HG02678 (cell line): ENCODE results near the gene FOXN1.

Source experiments
- ATAC-seq: cut with Tn5 transposase; IDR thresholded peaks from one replicate; pipeline ENCODE4 v1.9.1; 2021; ENCODE audit warnings: mild to moderate bottlenecking, moderate library complexity; ENCODE audit not compliant: unreplicated experiment

The FOXN1 gene

GRCh38 chr17:28476076-28476865, 29.9 kb upstream of the FOXN1 start:
- no peak for ATAC-seq

GRCh38 chr17:28477928-28478327, 28.2 kb upstream of the FOXN1 start:
- ATAC-seq: no peak

GRCh38 chr17:28478712-28479615, 27.2 kb upstream of the FOXN1 start:
- ATAC-seq: no peak

- ATAC-seq: no peak
These were observed 25.9 kb upstream of the FOXN1 start for GRCh38 chr17:28480278-28480677.

GRCh38 chr17:28480799-28481571, 25.2 kb upstream of the FOXN1 start:
- ATAC-seq: no peak

GRCh38 chr17:28482551-28483199, 23.5 kb upstream of the FOXN1 start:
- no peak for ATAC-seq

- ATAC-seq: peak; percentile 78
These were observed 21.9 kb upstream of the FOXN1 start for GRCh38 chr17:28484296-28484695.

GRCh38 chr17:28485049-28485448, 21.1 kb upstream of the FOXN1 start:
- no peak for ATAC-seq

- no peak for ATAC-seq
These were observed 18.1 kb upstream of the FOXN1 start for GRCh38 chr17:28487881-28488532.

GRCh38 chr17:28488533-28489276, 17.4 kb upstream of the FOXN1 start:
- ATAC-seq: no peak

- no peak for ATAC-seq
These were observed 14.9 kb upstream of the FOXN1 start for GRCh38 chr17:28491286-28491685.

GRCh38 chr17:28491860-28492259, 14.3 kb upstream of the FOXN1 start:
- ATAC-seq: no peak

- no peak for ATAC-seq
These were observed 13.5 kb upstream of the FOXN1 start for GRCh38 chr17:28492352-28493310.

- ATAC-seq: no peak
These were observed 12.7 kb upstream of the FOXN1 start for GRCh38 chr17:28493460-28493859.

GRCh38 chr17:28494445-28495188, 11.5 kb upstream of the FOXN1 start:
- no peak for ATAC-seq

- no peak for ATAC-seq
These were observed 10.5 kb upstream of the FOXN1 start for GRCh38 chr17:28495635-28496034.

GRCh38 chr17:28497931-28498330, 8.2 kb upstream of the FOXN1 start:
- ATAC-seq: no peak
